WTC11 (cell line): ENCODE measurements around the gene SKAP2. TPM values are rescaled to one million over a fixed set of nuclear protein-coding genes. Genes with fewer than 3 reads are reported as not detected.

Experiments used
- ATAC-seq: fragments of 200-7000 bp; cut with Tn5 transposase; 2 replicates; pipeline ENCODE4 v1.10.0; 2021; ENCODE audit warnings: mild to moderate bottlenecking, moderate library complexity
- CTCF ChIA-PET: fragments of 300-600 bp; sonication (Branson Sonifier 250); formaldehyde crosslinking; loops from one replicate; lab custom pipeline; 2021; ENCODE audit warnings: antibody characterized with exemption; lab: Charles Lee
- POLR2A ChIA-PET: fragments of 350-600 bp; sonication (Branson Sonifier 250); formaldehyde crosslinking; loops from one replicate; lab custom pipeline; 2021; ENCODE audit warnings: antibody characterized with exemption; lab: Charles Lee
- DNase-seq: peaks from one replicate; pipeline ENCODE4 v3.0.0; 2021; ENCODE audit warnings: low spot score
- H3K27ac Mint-ChIP-seq: 2 replicates; pipeline ENCODE4 v1.8.0; 2021; ENCODE audit warnings: mixed read lengths
- H3K27me3 Mint-ChIP-seq: 2 replicates; pipeline ENCODE4 v1.8.0; 2021; ENCODE audit warnings: low read depth, mild to moderate bottlenecking, moderate library complexity, mixed read lengths
- H3K36me3 Mint-ChIP-seq: 2 replicates; pipeline ENCODE4 v1.8.0; 2021; ENCODE audit warnings: mixed read lengths
- H3K4me1 Mint-ChIP-seq: 2 replicates; pipeline ENCODE4 v1.8.0; 2022; ENCODE audit warnings: mixed read lengths
- H3K4me3 Mint-ChIP-seq: 2 replicates; pipeline ENCODE4 v1.8.0; 2021; ENCODE audit warnings: mild to moderate bottlenecking, moderate library complexity, mixed read lengths
- H3K9me3 Mint-ChIP-seq: 2 replicates; pipeline ENCODE4 v1.8.0; 2021; ENCODE audit warnings: mixed read lengths
- ATF2 ChIP-seq: sonication (generic); formaldehyde crosslinking; IDR thresholded peaks from 2 replicates; pipeline ENCODE4 v1.8.1; 2022; ENCODE audit warnings: low read depth, missing genetic modification reagents, borderline replicate concordance
- CDX4 ChIP-seq: fragments of 250-450 bp; sonication (Bioruptor Pico); IDR thresholded peaks from 2 replicates; pipeline ENCODE4 v1.9.0; 2021; ENCODE audit warnings: moderate library complexity, mild to moderate bottlenecking, inconsistent platforms, borderline replicate concordance
- ELF4 ChIP-seq: sonication (generic); formaldehyde crosslinking; IDR thresholded peaks from 2 replicates; pipeline ENCODE4 v1.8.1; 2022; ENCODE audit warnings: low read depth, mild to moderate bottlenecking, moderate library complexity, missing genetic modification reagents
- EMX1 ChIP-seq: fragments of 250-450 bp; sonication (Bioruptor Pico); IDR thresholded peaks from 2 replicates; pipeline ENCODE4 v1.8.0; 2021; ENCODE audit warnings: mild to moderate bottlenecking
- GABPB1 ChIP-seq: sonication (generic); formaldehyde crosslinking; IDR thresholded peaks from 2 replicates; pipeline ENCODE4 v1.8.1; 2023; ENCODE audit warnings: mild to moderate bottlenecking, missing genetic modification reagents
- GRHL2 ChIP-seq: fragments of 250-450 bp; sonication (Bioruptor Pico); IDR thresholded peaks from 2 replicates; pipeline ENCODE4 v1.8.0; 2022; ENCODE audit warnings: mild to moderate bottlenecking, moderate library complexity; ENCODE audit not compliant: insufficient replicate concordance, severe bottlenecking
- GTF2I ChIP-seq: fragments of 250-450 bp; sonication (Bioruptor Pico); conservative IDR thresholded peaks from 2 replicates; pipeline ENCODE4 v1.4.0; 2021; ENCODE audit warnings: mild to moderate bottlenecking
- NFYB ChIP-seq: sonication (generic); formaldehyde crosslinking; conservative IDR thresholded peaks from 2 replicates; pipeline ENCODE4 v1.8.0; 2022; ENCODE audit warnings: low read depth, missing genetic modification reagents
- NR2C2 ChIP-seq: sonication (generic); formaldehyde crosslinking; IDR thresholded peaks from 2 replicates; pipeline ENCODE4 v1.8.0; 2022; ENCODE audit warnings: mild to moderate bottlenecking, missing genetic modification reagents
- PRRX2 ChIP-seq: fragments of 250-450 bp; sonication (Bioruptor Pico); IDR thresholded peaks from 2 replicates; pipeline ENCODE4 v1.8.0; 2021; ENCODE audit warnings: mild to moderate bottlenecking
- SMAD4 ChIP-seq: sonication (generic); formaldehyde crosslinking; IDR thresholded peaks from 2 replicates; pipeline ENCODE4 v1.8.0; 2022; ENCODE audit warnings: mild to moderate bottlenecking, missing genetic modification reagents
- SP1 ChIP-seq: sonication (generic); formaldehyde crosslinking; conservative IDR thresholded peaks from 2 replicates; pipeline ENCODE4 v1.8.1; 2022; ENCODE audit warnings: missing genetic modification reagents
- STAT6 ChIP-seq: sonication (generic); formaldehyde crosslinking; conservative IDR thresholded peaks from 2 replicates; pipeline ENCODE4 v1.8.1; 2023; ENCODE audit warnings: mild to moderate bottlenecking, low read depth, missing genetic modification reagents, moderate library complexity
- ZNF232 ChIP-seq: sonication (generic); formaldehyde crosslinking; IDR thresholded peaks from 2 replicates; pipeline ENCODE4 v1.8.0; 2022; ENCODE audit warnings: mild to moderate bottlenecking, missing genetic modification reagents
- ZNF317 ChIP-seq: sonication (generic); formaldehyde crosslinking; IDR thresholded peaks from 2 replicates; pipeline ENCODE4 v1.8.1; 2023; ENCODE audit warnings: low read depth, mild to moderate bottlenecking, moderate library complexity, missing genetic modification reagents, borderline replicate concordance
- ZNF396 ChIP-seq: fragments of 250-450 bp; sonication (Bioruptor Pico); IDR thresholded peaks from 2 replicates; pipeline ENCODE4 v1.8.0; 2021; ENCODE audit warnings: mild to moderate bottlenecking, moderate library complexity, borderline replicate concordance
- ZNF423 ChIP-seq: fragments of 250-450 bp; sonication (Bioruptor Pico); IDR thresholded peaks from 2 replicates; pipeline ENCODE4 v2.1.2; 2022; ENCODE audit warnings: mild to moderate bottlenecking, moderate library complexity
- ZNF532 ChIP-seq: fragments of 250-450 bp; sonication (Bioruptor Pico); IDR thresholded peaks from 2 replicates; pipeline ENCODE4 v1.9.0; 2021; ENCODE audit warnings: mild to moderate bottlenecking, borderline replicate concordance
- total RNA-seq: library from RNA; stranded (reverse); gene quantifications from 3 replicates; pipeline ENCODE4 v1.2.3, GENCODE V29; 2021

Gene SKAP2
- total RNA-seq, 1 experiment from 2014 or later = 2.5 TPM

- no peak for TF ChIP-seq GTF2I (CRISPR knock-in tag)
- no peak for TF ChIP-seq SMAD4 (CRISPR knock-in tag)
- no peak for TF ChIP-seq ZNF532
- no peak for TF ChIP-seq ELF4 (CRISPR knock-in tag)
- TF ChIP-seq GRHL2 (CRISPR knock-in tag) = no peak
- TF ChIP-seq NFYB (CRISPR knock-in tag) = no peak
- no peaks in the 10 kb centered on the region for H3K36me3 Mint-ChIP-seq
- H3K27ac Mint-ChIP-seq = no peak overlapping the region
- no peak for ATAC-seq
- DNase-seq = no peak
- ChIA-PET CTCF (no interaction called here), POLR2A (no interaction called here)
- peaks cover 1% of the 10 kb centered on the region; the same call in 1 of the 2 replicates for H3K4me1 Mint-ChIP-seq
- H3K4me3 Mint-ChIP-seq = no peak overlapping the region
- no peaks in the 10 kb centered on the region for H3K9me3 Mint-ChIP-seq
- peaks cover 29% of the 10 kb centered on the region for H3K27me3 Mint-ChIP-seq
Measured at GRCh38 chr7:26868841-26869495, 4.6 kb upstream of the SKAP2 start.

- H3K9me3 Mint-ChIP-seq = no peaks in the 10 kb centered on the region
- peaks cover 13% of the 10 kb centered on the region for H3K4me1 Mint-ChIP-seq
- H3K36me3 Mint-ChIP-seq = no peaks in the 10 kb centered on the region
- H3K27me3 Mint-ChIP-seq = peaks cover 59% of the 10 kb centered on the region
- H3K27ac Mint-ChIP-seq = peak overlapping the region; percentile 96
- ChIA-PET CTCF (interaction anchor here (1.0 kb wide), 2 partner anchors 231 to 278 kb away, joined by 3 read pairs; partner anchors contain the start of genes HOXA1 and HOXA5), POLR2A (no interaction called here)
- ATAC-seq (peak; percentile 63), DNase-seq (peak; percentile 67)
- TF ChIP-seq GABPB1 (no peak), ZNF317 (CRISPR knock-in tag) (no peak), NR2C2 (CRISPR knock-in tag) (no peak), ZNF396 (CRISPR knock-in tag) (no peak), CDX4 (CRISPR knock-in tag) (no peak), STAT6 (CRISPR knock-in tag) (no peak), NFYB (CRISPR knock-in tag) (no peak), ZNF423 (CRISPR knock-in tag) (no peak), ZNF232 (no peak), SP1 (no peak), ATF2 (CRISPR knock-in tag) (no peak), PRRX2 (no peak), EMX1 (CRISPR knock-in tag) (no peak)
- peak overlapping the region; percentile 91 for H3K4me3 Mint-ChIP-seq
Measured at GRCh38 chr7:26865094-26865388, 651 bp upstream of the SKAP2 start.
